GM19324 (cell line): Measurements from ENCODE around the gene CADM2.
A peak's percentile ranks its signal among the peaks of the same experiment; 100 is the strongest.

Experiments
- ATAC-seq: cut with Tn5 transposase; IDR thresholded peaks from one replicate; pipeline ENCODE4 v1.9.1; 2021; ENCODE audit warnings: mild to moderate bottlenecking, moderate library complexity; ENCODE audit not compliant: unreplicated experiment, low FRiP score

Gene CADM2

DNA sequence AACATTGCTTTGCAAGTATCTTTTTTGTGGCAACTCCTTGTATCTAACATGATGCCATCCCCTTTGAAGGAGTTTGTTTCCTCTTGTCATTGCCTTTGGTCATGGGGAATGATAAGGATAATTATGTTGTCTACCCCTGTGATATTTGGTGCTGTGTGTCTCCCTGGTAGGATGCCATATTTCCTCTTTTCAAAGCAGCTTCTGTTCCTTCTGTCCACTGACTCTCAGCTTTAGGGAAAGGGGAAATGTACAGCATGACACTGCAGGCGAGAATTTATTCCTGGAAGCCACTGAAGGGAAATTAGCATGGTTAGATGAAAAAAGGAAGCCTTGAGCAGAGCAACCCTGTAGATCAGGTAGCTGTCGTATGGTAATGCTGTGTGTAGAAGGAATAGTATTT is 576.7 kb downstream of the CADM2 start:
- ATAC-seq: no peak

DNA sequence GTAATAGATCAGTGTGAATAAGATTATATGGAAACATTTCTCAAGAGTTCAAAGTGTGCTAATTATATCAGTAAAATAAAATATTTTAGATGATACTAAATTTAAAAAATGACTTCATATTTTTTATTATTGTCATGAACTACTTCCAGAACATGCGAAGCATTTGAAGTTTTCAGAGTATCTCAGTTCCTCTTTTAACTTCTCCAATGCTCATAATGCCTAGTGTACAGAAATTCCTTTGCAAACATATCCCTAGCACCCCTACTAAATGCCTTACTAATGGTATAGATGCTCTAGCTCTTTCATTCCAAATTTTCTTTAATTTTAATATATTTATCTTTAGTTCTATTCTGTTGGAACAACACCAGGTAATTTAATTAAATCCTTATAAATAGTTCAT is 580.4 kb downstream of the CADM2 start:
- ATAC-seq: no peak

DNA sequence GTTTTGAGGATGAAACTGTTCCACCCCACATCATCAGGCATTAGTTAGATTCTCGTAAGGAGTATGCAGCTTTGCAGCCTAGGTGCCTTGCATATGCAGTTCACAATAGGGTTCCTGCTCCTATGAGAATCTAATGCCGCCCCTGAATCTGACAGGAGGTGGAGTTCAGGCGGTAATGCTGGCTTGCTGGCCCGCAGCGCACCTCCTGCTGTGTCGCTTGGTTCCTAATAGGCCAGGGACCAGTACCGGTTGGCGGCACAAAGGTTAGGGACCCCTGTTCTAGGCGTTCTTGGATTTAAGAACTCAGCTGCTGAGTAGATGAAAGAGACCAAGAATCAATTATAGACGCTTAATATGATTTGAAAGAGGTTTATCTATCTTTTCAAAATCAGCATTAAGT is 595.4 kb downstream of the CADM2 start:
- no peak for ATAC-seq

DNA sequence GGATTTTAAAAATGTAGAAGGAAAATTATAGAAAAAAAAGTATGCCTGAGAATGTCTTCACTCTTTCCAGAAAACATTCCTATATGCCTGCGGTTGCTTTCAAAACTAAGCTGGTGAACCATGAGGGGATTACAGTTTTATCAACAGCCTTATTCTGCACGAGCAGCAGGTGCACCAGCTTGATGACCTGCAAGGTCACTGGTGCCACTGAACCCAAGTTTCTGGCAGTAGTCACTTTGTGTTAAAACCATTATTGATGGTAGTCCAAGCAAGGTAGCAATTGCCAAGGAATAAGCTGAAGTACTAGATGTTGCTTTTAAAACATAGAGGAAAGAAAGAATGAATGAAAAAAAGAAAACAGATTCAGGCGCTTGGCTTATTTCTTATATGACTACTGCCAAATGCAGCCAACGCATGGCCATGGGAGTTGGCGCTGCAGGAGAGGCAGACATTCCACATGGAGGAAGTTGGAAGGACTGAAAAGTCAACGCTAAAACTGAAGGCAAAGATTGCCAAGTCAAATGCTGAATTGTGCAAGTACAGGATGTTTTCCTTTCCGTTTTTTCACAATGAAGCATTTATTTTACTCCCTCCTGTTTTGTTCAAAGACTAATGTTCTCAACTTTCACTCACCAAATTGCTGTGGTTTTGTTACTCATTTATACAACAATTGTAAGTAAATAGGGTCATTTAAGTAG is 601.4 kb downstream of the CADM2 start:
- ATAC-seq: no peak

DNA sequence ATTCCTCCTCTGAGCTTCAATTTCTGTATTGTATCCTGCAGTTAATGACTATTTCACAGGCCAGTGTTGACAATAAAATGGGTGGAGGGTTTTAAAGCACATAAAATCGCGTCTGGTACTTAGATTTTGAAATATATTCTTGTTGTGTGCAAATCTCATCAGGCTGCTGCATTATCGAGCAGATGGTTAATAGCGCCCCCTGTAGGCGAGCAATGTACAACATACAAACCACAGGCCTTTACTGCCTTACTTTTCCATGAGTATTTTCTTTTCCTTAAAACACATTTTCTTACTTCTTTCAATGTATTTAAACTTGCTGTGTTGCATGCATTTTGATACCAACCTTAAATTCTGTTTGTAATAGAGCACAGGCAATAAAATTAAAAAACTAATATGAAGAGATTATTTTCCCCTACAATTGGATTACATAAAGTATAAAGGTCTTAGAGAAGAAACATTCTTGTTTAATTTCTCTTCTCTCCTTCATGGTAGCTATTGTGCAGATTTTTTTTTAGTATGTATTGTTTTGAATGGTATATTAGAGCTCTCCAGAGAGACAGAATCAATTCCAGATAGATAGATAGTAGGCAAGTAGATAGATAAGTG is 608.4 kb downstream of the CADM2 start:
- ATAC-seq: peak; percentile 77

DNA sequence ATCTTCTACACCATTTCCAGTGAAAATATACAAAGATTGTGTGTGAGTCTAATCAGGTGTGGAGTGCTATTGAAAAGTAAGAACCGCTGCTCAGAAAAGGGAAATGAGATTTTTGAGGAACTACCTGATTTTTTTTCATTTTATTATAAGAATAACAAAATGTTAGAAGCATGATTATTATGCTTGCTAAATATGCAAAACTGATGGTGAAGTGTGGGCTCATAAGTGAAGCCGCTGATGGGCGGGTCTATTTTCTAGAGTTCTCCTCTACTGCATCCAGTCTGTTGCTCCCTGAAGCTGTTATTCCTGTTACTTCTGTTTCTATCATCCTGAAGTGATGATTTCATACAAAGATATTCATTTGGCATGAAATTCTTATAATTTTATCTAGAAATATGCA is 612.0 kb downstream of the CADM2 start:
- ATAC-seq: no peak

DNA sequence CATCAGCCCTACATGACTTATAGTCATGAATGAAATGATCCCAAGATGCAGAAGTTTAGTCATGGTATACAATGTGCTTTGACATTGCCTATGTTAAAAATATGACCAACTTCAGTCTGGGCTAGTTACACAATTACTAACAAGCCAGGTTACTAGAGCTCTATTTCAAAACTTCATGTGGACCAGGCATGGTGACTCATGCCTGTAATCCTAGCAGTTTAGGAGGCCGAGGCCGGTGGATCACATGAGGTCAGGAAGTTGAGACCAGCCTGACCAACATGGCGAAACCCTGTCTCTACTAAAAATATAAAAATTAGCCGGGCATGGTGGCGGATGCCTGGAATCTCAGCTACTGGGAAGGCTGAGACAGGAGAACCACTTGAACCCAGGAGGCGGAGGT is 613.0 kb downstream of the CADM2 start:
- ATAC-seq: no peak

DNA sequence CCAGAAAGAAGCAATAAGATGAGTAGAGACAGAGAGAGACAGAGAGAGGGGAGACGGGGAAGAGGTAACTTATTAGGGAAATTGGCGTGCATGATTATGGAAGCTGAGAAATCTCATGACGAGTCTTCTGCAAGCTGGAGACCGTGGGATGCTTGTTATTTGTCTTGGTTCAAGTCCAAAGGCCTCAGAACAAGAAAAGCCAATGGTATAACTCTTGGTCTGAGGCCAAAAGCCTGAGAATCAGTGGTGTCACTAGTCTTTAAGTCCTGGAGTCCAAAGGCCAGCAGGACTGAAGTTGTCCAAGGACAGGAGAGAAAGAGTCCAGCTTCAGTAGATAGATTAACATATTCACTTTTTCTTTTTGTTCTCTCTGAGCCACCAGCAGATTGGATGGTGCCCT is 613.6 kb downstream of the CADM2 start:
- no peak for ATAC-seq

DNA sequence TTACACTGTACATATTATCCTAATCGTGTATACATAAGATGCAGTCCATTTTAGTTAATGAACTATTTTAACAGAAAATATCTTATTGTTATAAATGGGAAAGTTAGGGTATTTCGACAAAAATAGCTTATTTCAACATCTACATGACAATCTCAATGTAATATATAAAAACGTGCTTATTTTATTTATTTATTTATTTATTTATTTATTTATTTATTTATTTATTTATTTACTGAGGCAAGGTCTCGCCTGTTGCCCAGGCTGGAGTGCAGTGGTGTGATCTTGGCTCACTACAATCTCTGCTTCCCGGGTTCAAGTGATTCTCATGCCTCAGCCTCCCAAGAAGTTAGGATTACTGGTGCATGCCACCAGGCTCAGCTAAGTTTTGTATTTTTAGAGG is 614.2 kb downstream of the CADM2 start:
- no peak for ATAC-seq

DNA sequence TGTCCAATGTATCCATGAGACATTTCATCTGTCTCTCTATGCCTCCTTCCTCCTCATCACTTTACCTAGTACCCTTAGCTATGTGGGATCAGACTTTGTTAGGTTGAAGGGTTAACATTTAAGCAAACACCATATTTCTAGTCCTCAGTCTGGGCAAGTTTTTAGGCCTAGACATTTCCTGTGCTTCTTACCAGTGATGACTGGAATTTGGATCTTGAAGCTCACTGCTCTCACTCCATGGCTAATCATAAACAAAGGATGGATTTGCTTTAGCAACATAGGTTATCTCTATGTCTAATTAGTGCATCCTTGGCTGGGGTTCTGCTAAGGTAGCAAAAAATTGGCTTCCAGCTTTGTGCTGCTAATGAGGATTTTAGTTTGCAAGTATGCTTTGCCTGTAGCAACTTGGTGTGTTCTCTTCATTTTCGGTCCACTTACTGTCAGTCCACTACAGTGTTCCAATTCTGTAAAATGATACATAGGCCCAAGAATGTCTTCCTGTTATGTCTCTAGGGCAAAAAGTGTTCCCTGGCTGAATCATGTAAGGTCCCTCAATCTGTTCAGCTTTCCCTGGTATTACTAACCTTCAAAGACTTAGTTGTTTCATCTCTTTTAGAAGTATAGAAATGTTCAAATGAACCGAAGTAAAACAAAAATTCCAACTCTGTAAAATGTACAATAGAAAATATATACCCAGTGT is 615.4 kb downstream of the CADM2 start:
- no peak for ATAC-seq

DNA sequence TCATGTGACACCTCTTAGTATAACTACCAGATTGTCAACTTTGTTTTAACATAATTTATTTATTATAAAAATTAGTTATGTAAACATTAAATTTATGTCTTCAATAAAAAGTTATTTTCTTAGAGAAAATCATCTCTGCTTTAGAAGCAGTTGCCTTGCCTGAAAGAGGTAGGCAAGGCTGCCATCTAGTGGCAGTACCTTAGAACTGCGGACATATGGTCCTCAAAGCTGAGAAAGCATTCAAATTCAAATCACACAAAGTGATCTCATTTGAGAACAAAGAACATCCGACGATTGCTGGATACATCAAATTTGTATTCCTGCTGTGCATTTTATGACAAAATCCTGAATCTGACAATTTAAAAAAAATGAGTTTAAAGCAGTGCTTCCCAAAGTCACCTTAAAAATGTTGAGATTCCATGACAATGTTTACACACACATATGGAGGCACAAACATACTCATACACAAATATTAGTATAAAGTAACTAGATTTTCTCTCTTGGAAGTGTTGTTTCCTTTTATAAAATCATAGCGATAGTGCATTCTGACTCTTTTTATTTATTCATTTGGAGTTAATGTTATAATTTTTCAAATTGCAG is 617.4 kb downstream of the CADM2 start:
- ATAC-seq: peak; percentile 63

DNA sequence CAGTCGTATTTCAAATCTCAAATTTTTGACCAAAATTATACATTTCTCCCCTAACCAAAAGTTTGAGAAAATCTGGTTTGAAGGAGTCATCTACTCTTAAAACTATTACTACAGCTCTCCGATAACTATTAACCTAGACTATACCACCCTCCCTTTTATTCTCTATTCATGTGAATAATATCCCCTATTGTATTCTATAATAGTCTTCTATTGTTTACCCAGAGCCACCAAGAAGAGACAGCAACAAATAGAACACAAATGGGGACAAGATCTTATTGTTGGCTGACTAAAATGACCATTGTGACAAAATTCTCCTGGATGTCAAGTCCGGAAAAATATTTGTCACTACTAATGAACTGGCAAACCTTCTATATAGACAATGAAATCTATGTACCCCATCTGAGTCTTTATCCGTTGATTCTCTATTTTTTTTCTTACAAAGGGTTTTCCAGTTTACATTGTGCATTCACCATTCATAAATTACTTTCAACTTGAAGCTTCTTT is 618.0 kb downstream of the CADM2 start:
- no peak for ATAC-seq

DNA sequence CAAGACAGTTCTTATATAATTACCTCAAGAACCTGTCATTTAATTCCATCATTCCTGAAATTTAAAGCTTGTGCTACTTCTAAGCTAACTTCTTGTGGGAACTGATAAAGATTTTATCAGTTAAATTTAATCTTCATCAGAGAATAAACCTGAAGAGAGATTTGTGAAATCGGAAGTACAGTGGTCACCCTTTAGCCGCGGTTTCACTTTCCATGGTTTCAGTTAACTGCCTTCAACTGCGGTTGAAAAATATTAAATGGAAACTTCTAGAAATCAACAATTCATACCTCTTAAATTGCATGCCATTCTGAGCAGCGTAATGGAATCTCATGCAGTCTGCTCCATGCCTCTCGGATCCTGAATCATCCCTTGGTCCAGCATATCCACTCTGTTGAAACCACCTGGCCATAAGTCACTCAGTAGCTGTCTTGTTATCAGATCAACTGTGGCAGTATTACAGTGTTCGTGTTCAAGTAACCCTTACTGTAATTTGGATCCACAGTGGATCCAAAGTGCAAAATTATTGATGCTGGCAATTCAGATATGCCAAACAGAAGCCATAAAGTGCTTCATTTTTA is 626.1 kb downstream of the CADM2 start:
- peak; percentile 61 for ATAC-seq

DNA sequence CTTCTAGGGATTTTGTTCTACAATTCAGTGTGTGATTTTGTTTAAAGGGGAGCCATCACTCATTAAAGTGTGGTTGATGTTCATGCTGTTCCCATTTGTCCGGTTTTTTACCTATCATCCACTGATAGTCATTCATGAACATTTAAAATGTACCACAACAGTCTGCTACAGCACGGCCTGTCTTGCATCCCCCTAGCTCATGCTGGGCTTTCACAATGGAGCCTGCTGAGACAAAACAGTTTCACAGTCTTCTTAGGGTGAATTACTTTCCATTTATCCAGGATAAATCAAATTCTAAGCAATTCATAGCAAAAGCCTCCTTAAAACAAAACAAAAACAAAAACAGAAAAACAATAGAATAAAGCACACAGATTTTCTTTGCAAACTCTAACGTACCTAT is 627.2 kb downstream of the CADM2 start:
- ATAC-seq: no peak

DNA sequence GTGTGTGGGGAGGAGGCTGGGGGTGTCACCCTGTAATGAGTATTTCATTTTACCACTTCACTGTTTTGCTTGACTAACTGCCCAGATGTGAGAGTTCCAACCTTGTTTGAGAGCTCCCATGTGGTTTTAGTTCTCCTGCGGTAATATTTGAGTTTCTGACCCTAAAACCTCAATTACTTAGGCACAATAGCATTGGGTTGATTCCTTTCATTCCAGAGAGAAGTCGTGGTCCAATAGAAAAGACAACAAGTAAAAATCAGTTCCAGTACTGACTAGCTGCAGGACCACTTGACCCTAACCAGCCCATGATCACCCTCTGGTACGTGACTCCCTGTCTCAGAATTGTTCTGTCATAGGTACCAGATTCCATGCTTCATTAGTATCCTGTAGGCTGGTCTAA is 630.4 kb downstream of the CADM2 start:
- no peak for ATAC-seq

DNA sequence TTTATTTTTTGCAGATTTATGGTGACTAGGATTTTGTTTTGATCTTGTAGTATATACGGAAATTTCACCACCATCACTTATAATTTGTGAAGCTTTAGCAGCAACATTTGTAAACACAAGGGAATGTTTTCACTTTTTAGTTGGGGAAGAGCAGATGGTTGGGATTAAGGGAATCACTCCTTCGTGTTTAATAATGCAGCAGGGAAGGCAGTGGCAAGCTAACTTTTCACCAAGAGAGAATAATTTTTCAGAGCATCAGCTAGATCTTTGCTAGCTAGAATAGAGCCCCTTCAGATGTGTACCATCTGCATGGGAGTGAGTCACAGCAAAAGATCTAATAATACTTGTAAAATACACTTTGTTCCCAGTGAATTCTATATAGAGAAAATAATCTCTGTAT is 632.7 kb downstream of the CADM2 start:
- no peak for ATAC-seq

DNA sequence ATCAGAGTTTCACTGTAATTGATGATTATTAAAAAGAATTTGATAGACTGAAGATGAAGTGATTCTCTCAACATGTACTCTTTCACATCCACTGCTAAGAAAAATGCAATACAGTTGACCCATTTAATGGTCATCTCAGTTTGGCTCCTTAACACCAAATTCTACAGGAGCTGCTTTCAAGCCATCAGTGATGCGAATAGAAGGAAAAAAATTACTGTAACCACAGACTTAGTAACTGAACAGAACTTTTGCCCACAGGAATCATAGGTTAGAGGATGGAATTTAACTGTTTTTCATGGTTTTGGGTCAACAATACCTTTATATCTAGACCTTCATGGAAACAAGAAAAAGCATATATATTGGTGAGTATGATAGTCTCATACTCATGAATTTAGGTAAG is 633.5 kb downstream of the CADM2 start:
- ATAC-seq: no peak

DNA sequence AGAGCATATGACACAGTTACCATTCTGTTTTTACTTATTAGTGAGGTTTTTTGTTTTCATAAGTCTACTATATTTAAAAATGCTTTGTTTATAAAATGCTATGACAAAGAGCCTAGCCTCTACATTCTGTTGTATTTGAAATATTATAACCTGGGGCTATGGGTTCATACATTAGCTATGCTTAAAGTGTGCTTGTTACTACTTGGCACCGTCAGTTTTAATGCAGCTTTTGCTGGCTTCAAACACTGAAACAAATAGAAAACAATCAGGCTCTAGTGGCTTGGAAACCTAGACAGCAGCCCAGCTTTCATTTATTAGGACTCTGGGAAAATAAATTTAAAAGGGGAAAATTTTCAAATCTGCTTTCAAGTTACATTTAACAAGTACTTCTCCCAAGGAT is 635.9 kb downstream of the CADM2 start:
- ATAC-seq: no peak

DNA sequence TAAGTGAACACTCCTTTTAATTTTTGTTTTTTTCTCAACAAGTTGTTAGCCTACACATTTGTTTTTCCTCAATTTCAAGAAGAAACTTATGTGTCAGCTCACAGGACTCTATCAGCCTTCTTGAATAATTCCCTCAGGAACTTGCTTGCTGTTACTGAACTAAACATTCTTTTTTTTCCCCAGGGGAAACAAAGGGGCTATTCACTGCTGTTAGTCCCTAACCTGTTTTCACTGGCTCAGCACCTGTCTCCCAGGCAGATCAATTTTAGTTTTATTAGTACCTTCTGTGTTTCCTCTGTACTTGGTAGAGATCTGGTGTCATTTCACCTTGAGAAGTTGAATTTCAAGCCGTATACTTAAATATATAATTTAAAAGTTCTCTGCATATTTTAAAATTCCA is 644.6 kb downstream of the CADM2 start:
- no peak for ATAC-seq

DNA sequence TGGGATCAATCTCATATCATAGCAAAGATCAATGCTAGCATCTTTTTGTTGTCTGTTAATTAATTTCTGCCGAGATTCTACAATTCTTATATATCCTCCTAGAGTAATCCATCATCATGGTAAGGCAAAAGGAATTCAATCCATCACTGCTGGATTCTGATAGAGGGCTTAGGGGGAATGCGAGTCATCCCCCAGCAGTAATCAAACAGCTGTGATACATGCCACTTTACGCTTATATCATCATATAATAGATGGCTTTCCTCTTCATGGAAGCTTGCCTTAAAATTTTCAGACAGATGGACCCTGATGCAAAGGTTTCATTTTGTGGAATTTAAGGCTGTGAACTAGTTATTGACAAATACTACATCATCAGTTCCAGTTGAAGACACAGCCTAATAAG is 645.9 kb downstream of the CADM2 start:
- no peak for ATAC-seq

DNA sequence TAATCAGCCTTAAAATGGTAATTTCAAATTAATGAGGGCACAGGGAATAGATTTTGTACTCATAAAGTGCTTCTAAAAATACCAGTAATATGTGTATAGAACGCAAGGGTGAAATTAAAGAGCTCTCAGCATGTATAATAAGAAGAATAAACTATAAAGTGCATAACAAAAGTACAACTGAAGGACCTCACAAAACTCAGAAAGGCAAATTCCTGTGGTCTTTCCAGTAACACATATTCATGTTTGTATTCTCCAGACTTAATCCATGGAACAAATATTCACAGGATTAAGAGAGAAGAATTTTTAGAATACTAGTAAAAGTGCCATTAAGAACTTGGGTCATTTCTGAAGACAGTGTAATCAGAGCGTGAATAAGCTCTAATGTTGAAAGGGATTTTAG is 646.3 kb downstream of the CADM2 start:
- no peak for ATAC-seq
